GM12878 (cell line): Measurements from ENCODE around the gene HINT1. TPM values are rescaled to one million over a fixed set of nuclear protein-coding genes. Genes with fewer than 3 reads are reported as not detected.

Source experiments
- ASH2L ChIP-seq: fragments of 300-600, 200-600 bp; sonication (generic); IDR thresholded peaks from 2 replicates; pipeline ENCODE4 v1.6.1; 2017; ENCODE audit warnings: low read depth, mild to moderate bottlenecking, borderline replicate concordance
- BACH1 ChIP-seq: fragments of 450-650 bp; IDR thresholded peaks from 2 replicates; pipeline ENCODE4 v1.6.1; 2017; ENCODE audit warnings: mild to moderate bottlenecking, borderline replicate concordance
- CHD1 ChIP-seq: IDR thresholded peaks from 2 replicates; pipeline ENCODE4 v1.6.1; 2012; ENCODE audit warnings: low read depth, low read length, improper control_type of control experiment
- DPF2 ChIP-seq: fragments of 450-650 bp; IDR thresholded peaks from 2 replicates; pipeline ENCODE4 v1.6.1; 2017; ENCODE audit warnings: mild to moderate bottlenecking
- EGR1 ChIP-seq, 2 experiments: IDR thresholded peaks; 1 replicate in 1 of 2; 2 replicates in 1 of 2; pipeline ENCODE4 v1.6.1; 2011 to 2012; ENCODE audit warnings: low read depth in 2 of 2, low read length in 2 of 2, borderline replicate concordance in 1 of 2, mild to moderate bottlenecking in 1 of 2, moderate library complexity in 1 of 2
- GATAD2B ChIP-seq: fragments of 450-650 bp; conservative IDR thresholded peaks from 2 replicates; pipeline ENCODE4 v1.6.1; 2017; ENCODE audit warnings: low read depth, mild to moderate bottlenecking, moderate library complexity
- HDAC6 ChIP-seq: fragments of 200-600 bp; sonication (generic); IDR thresholded peaks from one replicate; pipeline ENCODE4 v1.8.0; 2017; ENCODE audit warnings: antibody characterized with exemption; ENCODE audit not compliant: unreplicated experiment
- IRF4 ChIP-seq: IDR thresholded peaks from 2 replicates; pipeline ENCODE4 v1.6.1; 2011; ENCODE audit warnings: low read depth, low read length
- LARP7 ChIP-seq: fragments of 450-650 bp; IDR thresholded peaks from 2 replicates; pipeline ENCODE4 v1.6.1; 2017; ENCODE audit warnings: mild to moderate bottlenecking
- MXI1 ChIP-seq: fragments of 150-350 bp; IDR thresholded peaks from 2 replicates; pipeline ENCODE4 v1.6.1; 2011; ENCODE audit warnings: low read depth, mild to moderate bottlenecking, inconsistent platforms, low read length, improper control_type of control experiment
- POLR2A ChIP-seq: IDR thresholded peaks from 2 replicates; pipeline ENCODE4 v1.6.1; 2011; ENCODE audit warnings: low read depth, mild to moderate bottlenecking, low read length
- RAD21 ChIP-seq: IDR thresholded peaks from 2 replicates; pipeline ENCODE4 v1.6.1; 2011; ENCODE audit warnings: mild to moderate bottlenecking, low read depth, low read length, moderate library complexity; ENCODE audit not compliant: insufficient read depth
- RB1 ChIP-seq: fragments of 450-650 bp; formaldehyde crosslinking; IDR thresholded peaks from 2 replicates; pipeline ENCODE4 v1.6.1; 2017; ENCODE audit warnings: mild to moderate bottlenecking, borderline replicate concordance
- SMARCA5 ChIP-seq: fragments of 450-650 bp; IDR thresholded peaks from 2 replicates; pipeline ENCODE4 v1.6.1; 2017; ENCODE audit warnings: mild to moderate bottlenecking
- TAF1 ChIP-seq: IDR thresholded peaks from 2 replicates; pipeline ENCODE4 v1.6.1; 2011; ENCODE audit warnings: mild to moderate bottlenecking, low read depth, low read length, borderline replicate concordance
- TCF3 ChIP-seq: IDR thresholded peaks from 2 replicates; pipeline ENCODE4 v1.6.1; 2012; ENCODE audit warnings: low read depth, mild to moderate bottlenecking, low read length, borderline replicate concordance; ENCODE audit not compliant: insufficient read depth
- ZNF217 ChIP-seq: fragments of 450-650 bp; IDR thresholded peaks from 2 replicates; pipeline ENCODE4 v1.6.1; 2017; ENCODE audit warnings: antibody characterized with exemption, mild to moderate bottlenecking
- ZNF24 ChIP-seq: fragments of 450-650 bp; IDR thresholded peaks from 2 replicates; pipeline ENCODE4 v1.6.1; 2017; ENCODE audit warnings: antibody characterized with exemption, mild to moderate bottlenecking
- ZNF274 ChIP-seq: IDR thresholded peaks from one replicate; pipeline ENCODE4 v1.8.0; 2011; ENCODE audit not compliant: insufficient read length, insufficient read depth
- polyA plus RNA-seq, 11 experiments: library from polyadenylated mRNA; depleted of rRNA in 4 of 11; unstranded in 6 of 11; stranded (reverse) in 5 of 11; fragments of >200 nt; fragmentation: Nextera tagmentation in 4 of 11; fragmentation: Illumina TruSeq in 1 of 11; extraction: Ambion mirVana in 4 of 11; extraction: Trizol in 1 of 11; gene quantifications; 1 replicate in 1 of 11; 2 replicates in 10 of 11; pipeline versions ENCODE4 v1.2.1 to v1.2.3, GENCODE V29; 2011 to 2016; ENCODE audit warnings: inconsistent platforms in 2 of 11, missing spikeins in 2 of 11, low read depth in 1 of 11
- total RNA-seq, 4 experiments: library from RNA; depleted of rRNA in 3 of 4; stranded (reverse); fragments of >200 nt in 3 of 4; fragmentation: Illumina TruSeq in 1 of 4; extraction: Trizol in 1 of 4; gene quantifications; 2 replicates each; pipeline versions ENCODE4 v1.2.1 to v1.2.3, GENCODE V29; 2013 to 2021
- TF ChIP-seq, protein P1 (sequence below): IDR thresholded peaks from 2 replicates; pipeline ENCODE4 v1.6.1; 2012; ENCODE audit warnings: low read depth, low read length, improper control_type of control experiment
- TF ChIP-seq, protein P2 (sequence below): fragments of 450-650 bp; IDR thresholded peaks from 2 replicates; pipeline ENCODE4 v1.6.1; 2017; ENCODE audit warnings: mild to moderate bottlenecking, moderate library complexity
- TF ChIP-seq, protein P3 (sequence below), 3 experiments: IDR thresholded peaks in 2 of 3; conservative IDR thresholded peaks in 1 of 3; 2 replicates each; pipeline ENCODE4 v1.5.1; 2011; ENCODE audit warnings: low read depth in 3 of 3, low read length in 3 of 3, mild to moderate bottlenecking in 3 of 3, control low read depth in 2 of 3, moderate library complexity in 2 of 3, inconsistent platforms in 1 of 3, mixed read lengths in 1 of 3; ENCODE audit not compliant: control insufficient read depth in 2 of 3, insufficient read depth in 1 of 3; ENCODE audit errors: extremely low read depth in 1 of 3
- TF ChIP-seq, protein P4 (sequence below): IDR thresholded peaks from 2 replicates; pipeline ENCODE4 v1.6.1; 2012; ENCODE audit warnings: low read depth, low read length, improper control_type of control experiment

The HINT1 gene
- total and polyA plus RNA-seq, 10 of the 15 experiments (the other 5 are each of a cell fraction or from before 2014, with no cell fraction given): 253 to 997 (median 562) TPM

DNA sequence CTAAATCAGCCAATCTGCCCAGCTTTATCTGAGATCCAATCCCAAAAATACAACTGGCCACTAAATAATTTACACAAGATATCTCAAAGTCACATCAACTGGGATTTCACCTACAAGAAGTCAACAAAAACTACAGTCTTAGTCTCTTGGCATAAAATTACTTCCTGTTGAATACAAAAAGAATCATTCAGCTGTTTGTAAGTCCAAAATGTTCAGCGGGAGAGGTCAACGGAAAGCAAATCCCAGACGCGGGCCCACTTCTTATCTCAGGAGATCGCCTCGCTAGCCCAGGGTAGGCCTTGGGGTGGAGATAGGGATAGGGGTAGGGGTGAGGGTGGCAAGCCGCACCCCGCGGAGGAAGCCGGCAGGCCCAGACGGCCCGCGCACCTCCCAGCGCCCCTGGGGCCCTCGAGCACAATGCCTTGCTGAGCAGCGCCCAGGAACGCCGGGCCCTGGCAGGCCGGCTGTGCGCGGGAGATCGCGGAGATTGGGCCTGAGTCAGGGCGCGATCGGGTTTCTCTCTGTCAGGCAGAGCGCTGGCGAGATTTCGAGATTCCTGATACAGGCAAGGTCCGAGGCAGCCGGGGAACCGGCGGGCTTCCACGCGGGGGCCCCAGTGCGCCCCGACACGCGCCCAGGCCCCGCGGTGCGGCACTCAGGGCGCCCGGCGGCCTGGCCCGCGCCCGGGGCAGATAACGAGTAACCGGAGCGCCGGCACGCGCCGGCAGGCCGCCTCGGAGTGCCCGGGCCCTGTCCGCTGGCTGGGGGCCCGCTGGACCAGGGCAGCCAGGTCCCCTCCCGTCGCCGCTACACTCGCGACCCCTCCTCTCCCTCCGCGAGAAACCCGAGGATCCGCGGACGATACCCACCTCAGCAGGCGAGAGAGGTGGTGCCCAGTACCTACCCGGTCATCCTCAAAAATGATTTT lies 601 bp downstream of the HINT1 start (continued):
- TF ChIP-seq, protein P1, sequence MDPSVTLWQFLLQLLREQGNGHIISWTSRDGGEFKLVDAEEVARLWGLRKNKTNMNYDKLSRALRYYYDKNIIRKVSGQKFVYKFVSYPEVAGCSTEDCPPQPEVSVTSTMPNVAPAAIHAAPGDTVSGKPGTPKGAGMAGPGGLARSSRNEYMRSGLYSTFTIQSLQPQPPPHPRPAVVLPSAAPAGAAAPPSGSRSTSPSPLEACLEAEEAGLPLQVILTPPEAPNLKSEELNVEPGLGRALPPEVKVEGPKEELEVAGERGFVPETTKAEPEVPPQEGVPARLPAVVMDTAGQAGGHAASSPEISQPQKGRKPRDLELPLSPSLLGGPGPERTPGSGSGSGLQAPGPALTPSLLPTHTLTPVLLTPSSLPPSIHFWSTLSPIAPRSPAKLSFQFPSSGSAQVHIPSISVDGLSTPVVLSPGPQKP: peak; percentile 19; the same call in 1 of the 2 replicates
- TF ChIP-seq EGR1 (IDR thresholded peaks at IDR 0.05; ENCODE audit: borderline replicate concordance in 1 of 2, low read depth in 2 of 2, low read length in 2 of 2) (0 out of 3 replicates have a peak, but pooled peaks of 1 of the 2 experiments have one; percentile 20), SMARCA5 (peak; percentile 76), BACH1 (peak; percentile 50), ZNF24 (peak; percentile 69), IRF4 (no peak), LARP7 (peak; percentile 84), ZNF274 (no peak), TAF1 (0 out of 2 replicates have a peak, but pooled peaks have one; percentile 44), ASH2L (0 out of 2 replicates have a peak, but pooled peaks have one; percentile 22), RB1 (peak; percentile 67; the same call in 1 of the 2 replicates), DPF2 (peak; percentile 55; the same call in 1 of the 2 replicates), RAD21 (peak; percentile 38), MXI1 (peak; percentile 36), TCF3 (no peak), ZNF217 (peak; percentile 84; the same call in 1 of the 2 replicates), POLR2A (peak; percentile 35; the same call in 1 of the 2 replicates), GATAD2B (peak; percentile 90; the same call in 1 of the 2 replicates), CHD1 (0 out of 2 replicates have a peak, but pooled peaks have one; percentile 80), HDAC6 (no peak)
- TF ChIP-seq, protein P2, sequence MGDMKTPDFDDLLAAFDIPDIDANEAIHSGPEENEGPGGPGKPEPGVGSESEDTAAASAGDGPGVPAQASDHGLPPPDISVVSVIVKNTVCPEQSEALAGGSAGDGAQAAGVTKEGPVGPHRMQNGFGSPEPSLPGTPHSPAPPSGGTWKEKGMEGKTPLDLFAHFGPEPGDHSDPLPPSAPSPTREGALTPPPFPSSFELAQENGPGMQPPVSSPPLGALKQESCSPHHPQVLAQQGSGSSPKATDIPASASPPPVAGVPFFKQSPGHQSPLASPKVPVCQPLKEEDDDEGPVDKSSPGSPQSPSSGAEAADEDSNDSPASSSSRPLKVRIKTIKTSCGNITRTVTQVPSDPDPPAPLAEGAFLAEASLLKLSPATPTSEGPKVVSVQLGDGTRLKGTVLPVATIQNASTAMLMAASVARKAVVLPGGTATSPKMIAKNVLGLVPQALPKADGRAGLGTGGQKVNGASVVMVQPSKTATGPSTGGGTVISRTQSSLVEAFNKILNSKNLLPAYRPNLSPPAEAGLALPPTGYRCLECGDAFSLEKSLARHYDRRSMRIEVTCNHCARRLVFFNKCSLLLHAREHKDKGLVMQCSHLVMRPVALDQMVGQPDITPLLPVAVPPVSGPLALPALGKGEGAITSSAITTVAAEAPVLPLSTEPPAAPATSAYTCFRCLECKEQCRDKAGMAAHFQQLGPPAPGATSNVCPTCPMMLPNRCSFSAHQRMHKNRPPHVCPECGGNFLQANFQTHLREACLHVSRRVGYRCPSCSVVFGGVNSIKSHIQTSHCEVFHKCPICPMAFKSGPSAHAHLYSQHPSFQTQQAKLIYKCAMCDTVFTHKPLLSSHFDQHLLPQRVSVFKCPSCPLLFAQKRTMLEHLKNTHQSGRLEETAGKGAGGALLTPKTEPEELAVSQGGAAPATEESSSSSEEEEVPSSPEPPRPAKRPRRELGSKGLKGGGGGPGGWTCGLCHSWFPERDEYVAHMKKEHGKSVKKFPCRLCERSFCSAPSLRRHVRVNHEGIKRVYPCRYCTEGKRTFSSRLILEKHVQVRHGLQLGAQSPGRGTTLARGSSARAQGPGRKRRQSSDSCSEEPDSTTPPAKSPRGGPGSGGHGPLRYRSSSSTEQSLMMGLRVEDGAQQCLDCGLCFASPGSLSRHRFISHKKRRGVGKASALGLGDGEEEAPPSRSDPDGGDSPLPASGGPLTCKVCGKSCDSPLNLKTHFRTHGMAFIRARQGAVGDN: 0 out of 2 replicates have a peak, but pooled peaks have one; percentile 29
- TF ChIP-seq, protein P3, sequence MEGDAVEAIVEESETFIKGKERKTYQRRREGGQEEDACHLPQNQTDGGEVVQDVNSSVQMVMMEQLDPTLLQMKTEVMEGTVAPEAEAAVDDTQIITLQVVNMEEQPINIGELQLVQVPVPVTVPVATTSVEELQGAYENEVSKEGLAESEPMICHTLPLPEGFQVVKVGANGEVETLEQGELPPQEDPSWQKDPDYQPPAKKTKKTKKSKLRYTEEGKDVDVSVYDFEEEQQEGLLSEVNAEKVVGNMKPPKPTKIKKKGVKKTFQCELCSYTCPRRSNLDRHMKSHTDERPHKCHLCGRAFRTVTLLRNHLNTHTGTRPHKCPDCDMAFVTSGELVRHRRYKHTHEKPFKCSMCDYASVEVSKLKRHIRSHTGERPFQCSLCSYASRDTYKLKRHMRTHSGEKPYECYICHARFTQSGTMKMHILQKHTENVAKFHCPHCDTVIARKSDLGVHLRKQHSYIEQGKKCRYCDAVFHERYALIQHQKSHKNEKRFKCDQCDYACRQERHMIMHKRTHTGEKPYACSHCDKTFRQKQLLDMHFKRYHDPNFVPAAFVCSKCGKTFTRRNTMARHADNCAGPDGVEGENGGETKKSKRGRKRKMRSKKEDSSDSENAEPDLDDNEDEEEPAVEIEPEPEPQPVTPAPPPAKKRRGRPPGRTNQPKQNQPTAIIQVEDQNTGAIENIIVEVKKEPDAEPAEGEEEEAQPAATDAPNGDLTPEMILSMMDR (IDR thresholded peaks at IDR 0.05 in 2 of 3, conservative IDR thresholded peaks at IDR 0.05 in 1 of 3; ENCODE audit: control insufficient read depth in 2 of 3, extremely low read depth in 1 of 3, insufficient read depth in 1 of 3, low read depth in 3 of 3, low read length in 3 of 3): peak; percentile 26 to 30 (median 29); a peak in 3 of 6 replicates
- TF ChIP-seq, protein P4, sequence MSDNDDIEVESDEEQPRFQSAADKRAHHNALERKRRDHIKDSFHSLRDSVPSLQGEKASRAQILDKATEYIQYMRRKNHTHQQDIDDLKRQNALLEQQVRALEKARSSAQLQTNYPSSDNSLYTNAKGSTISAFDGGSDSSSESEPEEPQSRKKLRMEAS: peak; percentile 14
